MM.1S (cell line): ENCODE data around the gene BLOC1S2.
A peak's percentile ranks its signal among the peaks of the same experiment; 100 is the strongest.
"Not testable (repeated sequence)": the region's sequence is repeated elsewhere in the genome, so short reads cannot be mapped to it uniquely, and the experiment has no call there.

ENCODE experiments used
- DNase-seq: peaks from one replicate; pipeline ENCODE4 v3.0.0-alpha.2; 2015
- H2AFZ ChIP-seq: fragments of 300-600 bp; sonication (generic); 2 replicates; pipeline ENCODE4 v1.6.0; 2016; ENCODE audit warnings: antibody characterized with exemption, low read length
- H3F3A ChIP-seq: fragments of 300-600 bp; sonication (generic); 2 replicates; pipeline ENCODE4 v1.6.1; 2016; ENCODE audit warnings: mild to moderate bottlenecking, antibody characterized with exemption, low read length, moderate library complexity, mixed read lengths; ENCODE audit not compliant: insufficient read depth
- H3K27ac ChIP-seq: fragments of 300-600 bp; sonication (generic); 2 replicates; pipeline ENCODE4 v1.5.1; 2016; ENCODE audit warnings: mild to moderate bottlenecking, low read length
- H3K27me3 ChIP-seq: fragments of 300-600 bp; sonication (generic); replicated peaks from 2 replicates; pipeline ENCODE4 v1.6.0; 2016; ENCODE audit warnings: low read length; ENCODE audit not compliant: insufficient read depth
- H3K36me3 ChIP-seq: fragments of 300-600 bp; sonication (generic); replicated peaks from 2 replicates; pipeline ENCODE4 v1.6.1; 2016; ENCODE audit warnings: mild to moderate bottlenecking, low read length, mixed read lengths; ENCODE audit not compliant: insufficient read depth
- H3K4me1 ChIP-seq: fragments of 300-600 bp; sonication (generic); 2 replicates; pipeline ENCODE4 v1.6.1; 2016; ENCODE audit warnings: low read length, mixed read lengths
- H3K4me2 ChIP-seq: fragments of 300-600 bp; sonication (generic); 2 replicates; pipeline ENCODE4 v1.6.0; 2016; ENCODE audit warnings: low read depth, low read length
- H3K4me3 ChIP-seq: fragments of 300-600 bp; sonication (generic); 2 replicates; pipeline ENCODE4 v1.5.1; 2016; ENCODE audit warnings: low read length, mixed read lengths
- H3K79me2 ChIP-seq: fragments of 300-600 bp; sonication (generic); 2 replicates; pipeline ENCODE4 v1.6.1; 2016; ENCODE audit warnings: mixed run types, low read length, mixed read lengths
- H3K9ac ChIP-seq: fragments of 300-600 bp; sonication (generic); 2 replicates; pipeline ENCODE4 v1.6.1; 2016; ENCODE audit warnings: low read length, mixed read lengths
- H3K9me2 ChIP-seq: fragments of 300-600 bp; sonication (generic); replicated peaks from 2 replicates; pipeline ENCODE4 v1.6.1; 2016; ENCODE audit warnings: mild to moderate bottlenecking, low read length, mixed read lengths; ENCODE audit not compliant: insufficient read depth
- H3K9me3 ChIP-seq: fragments of 300-600 bp; sonication (generic); replicated peaks from 2 replicates; pipeline ENCODE4 v1.6.1; 2016; ENCODE audit warnings: mild to moderate bottlenecking, low read length, mixed read lengths; ENCODE audit not compliant: insufficient read depth
- H4K20me1 ChIP-seq: fragments of 300-600 bp; sonication (generic); 2 replicates; pipeline ENCODE4 v1.6.1; 2016; ENCODE audit warnings: mild to moderate bottlenecking, low read length, moderate library complexity, mixed read lengths; ENCODE audit not compliant: insufficient read depth
- EZH2 ChIP-seq: fragments of 300-600 bp; sonication (generic); optimal IDR thresholded peaks from 2 replicates; pipeline ENCODE3; 2017; ENCODE audit warnings: low read depth, mild to moderate bottlenecking, antibody characterized with exemption, low read length, mixed read lengths
- EZH2phosphoT487 ChIP-seq: fragments of 300-600 bp; sonication (generic); IDR thresholded peaks from 2 replicates; pipeline ENCODE4 v1.6.1; 2018; ENCODE audit warnings: antibody characterized with exemption, low read length
- TF ChIP-seq, protein P1 (sequence below): fragments of 300-600 bp; sonication (generic); IDR thresholded peaks from 2 replicates; pipeline ENCODE4 v1.5.1; 2016; ENCODE audit warnings: antibody characterized with exemption, low read length, mixed read lengths

Gene BLOC1S2

DNA sequence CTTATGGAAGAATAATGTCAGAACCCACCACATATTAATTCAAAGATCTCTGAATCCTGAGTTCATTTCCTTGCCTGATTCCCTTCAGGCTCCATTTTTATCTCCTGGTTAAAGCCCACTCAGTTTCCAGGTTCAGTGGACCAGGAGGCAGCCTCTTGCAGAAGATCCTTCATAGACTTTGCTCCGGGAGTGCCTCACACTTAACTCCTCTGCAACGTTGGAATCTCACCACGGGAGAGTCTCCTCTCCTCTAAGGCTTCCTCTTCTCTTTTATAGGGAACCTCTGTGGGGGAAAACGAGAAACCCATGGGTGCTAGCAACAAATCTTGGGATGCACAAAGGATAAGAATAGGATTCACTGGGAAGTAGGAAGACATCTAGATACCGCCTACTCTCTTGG, 1.7 kb upstream of the BLOC1S2 start:
- no peak overlapping the region for H3K4me3 ChIP-seq
- no peak overlapping the region for H3K4me2 ChIP-seq
- no peak overlapping the region for H3K27ac ChIP-seq
- no peak for DNase-seq
- H3F3A ChIP-seq: peaks cover 6% of the 10 kb centered on the region; the same call in 1 of the 2 replicates
- no peak overlapping the region for H2AFZ ChIP-seq
- H3K9ac ChIP-seq: no peak overlapping the region
- H3K4me1 ChIP-seq: peaks cover 11% of the 10 kb centered on the region; the same call in 1 of the 2 replicates
- H3K27me3 ChIP-seq: no peaks in the 10 kb centered on the region
- H3K36me3 ChIP-seq: no peaks in the 10 kb centered on the region
- H3K9me2 ChIP-seq: no peaks in the 10 kb centered on the region
- no peaks in the 10 kb centered on the region for H4K20me1 ChIP-seq
- TF ChIP-seq, protein P1, sequence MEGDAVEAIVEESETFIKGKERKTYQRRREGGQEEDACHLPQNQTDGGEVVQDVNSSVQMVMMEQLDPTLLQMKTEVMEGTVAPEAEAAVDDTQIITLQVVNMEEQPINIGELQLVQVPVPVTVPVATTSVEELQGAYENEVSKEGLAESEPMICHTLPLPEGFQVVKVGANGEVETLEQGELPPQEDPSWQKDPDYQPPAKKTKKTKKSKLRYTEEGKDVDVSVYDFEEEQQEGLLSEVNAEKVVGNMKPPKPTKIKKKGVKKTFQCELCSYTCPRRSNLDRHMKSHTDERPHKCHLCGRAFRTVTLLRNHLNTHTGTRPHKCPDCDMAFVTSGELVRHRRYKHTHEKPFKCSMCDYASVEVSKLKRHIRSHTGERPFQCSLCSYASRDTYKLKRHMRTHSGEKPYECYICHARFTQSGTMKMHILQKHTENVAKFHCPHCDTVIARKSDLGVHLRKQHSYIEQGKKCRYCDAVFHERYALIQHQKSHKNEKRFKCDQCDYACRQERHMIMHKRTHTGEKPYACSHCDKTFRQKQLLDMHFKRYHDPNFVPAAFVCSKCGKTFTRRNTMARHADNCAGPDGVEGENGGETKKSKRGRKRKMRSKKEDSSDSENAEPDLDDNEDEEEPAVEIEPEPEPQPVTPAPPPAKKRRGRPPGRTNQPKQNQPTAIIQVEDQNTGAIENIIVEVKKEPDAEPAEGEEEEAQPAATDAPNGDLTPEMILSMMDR: no peak
- no peak for TF ChIP-seq EZH2phosphoT487
- TF ChIP-seq EZH2: no peak
- H3K79me2 ChIP-seq: peaks cover 32% of the 10 kb centered on the region
- H3K9me3 ChIP-seq: no peaks in the 10 kb centered on the region

DNA sequence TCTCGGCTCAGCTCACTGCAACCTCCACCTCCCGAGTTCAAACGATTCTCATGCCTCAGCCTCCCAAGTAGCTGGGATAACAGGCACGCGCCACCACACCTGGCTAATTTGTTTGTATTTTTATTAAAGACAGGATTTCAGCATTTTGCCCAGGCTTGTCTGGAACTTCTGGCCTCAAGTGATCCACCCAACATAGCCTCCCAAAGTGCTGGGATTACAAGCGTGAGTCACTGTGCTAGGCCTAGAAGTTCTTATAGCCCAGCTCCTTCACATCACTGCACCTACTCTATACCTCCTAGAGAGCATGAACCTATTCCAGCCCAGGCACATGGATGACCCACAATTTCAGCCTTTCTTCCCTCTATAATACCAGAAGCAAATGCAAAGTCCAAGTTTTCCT, 1.3 kb upstream of the BLOC1S2 start:
- Histone ChIP-seq H3K9me2 (no peaks in the 10 kb centered on the region), H3K79me2 (peaks cover 36% of the 10 kb centered on the region), H3F3A (peaks cover 6% of the 10 kb centered on the region; the same call in 1 of the 2 replicates), H3K9ac (no peak overlapping the region), H4K20me1 (no peaks in the 10 kb centered on the region), H3K4me3 (no peak overlapping the region), H3K27ac (no peak overlapping the region), H3K4me1 (peaks cover 11% of the 10 kb centered on the region; the same call in 1 of the 2 replicates), H2AFZ (no peak overlapping the region), H3K9me3 (no peaks in the 10 kb centered on the region), H3K27me3 (no peaks in the 10 kb centered on the region), H3K4me2 (no peak overlapping the region), H3K36me3 (no peaks in the 10 kb centered on the region)
- no peak for DNase-seq
- TF ChIP-seq, protein P1: no peak
- TF ChIP-seq EZH2phosphoT487: no peak
- no peak for TF ChIP-seq EZH2

DNA sequence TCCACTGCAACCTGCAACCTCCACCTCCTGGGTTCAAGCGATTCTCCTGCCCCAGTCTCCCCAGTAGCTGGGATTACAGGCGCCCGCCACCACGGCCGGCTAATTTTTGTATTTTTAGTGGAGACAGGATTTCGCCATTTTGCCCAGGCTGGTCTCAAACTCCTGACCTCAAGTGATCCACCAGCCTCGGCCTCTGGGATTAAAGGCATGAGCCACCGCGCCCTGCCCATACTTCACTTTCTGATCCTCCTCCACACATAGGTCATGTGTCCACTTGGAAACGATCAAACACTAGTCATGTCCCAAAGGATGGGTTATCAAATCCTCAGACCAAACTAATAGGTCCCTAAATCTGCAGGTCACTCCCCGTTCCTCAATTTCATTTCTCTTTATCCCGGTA, 1.2 kb downstream of the BLOC1S2 start:
- DNase-seq, H3K9me3 ChIP-seq, H2AFZ ChIP-seq, H3K27ac ChIP-seq, H4K20me1 ChIP-seq, H3K9me2 ChIP-seq, H3K27me3 ChIP-seq, H3K36me3 ChIP-seq, H3F3A ChIP-seq: not testable (repeated sequence)
- Histone ChIP-seq H3K79me2 (peaks cover 50% of the 10 kb centered on the region), H3K9ac (peak overlapping the region; percentile 77; the same call in 1 of the 2 replicates), H3K4me1 (peaks cover 11% of the 10 kb centered on the region; the same call in 1 of the 2 replicates), H3K4me3 (peak overlapping the region; percentile 98), H3K4me2 (peak overlapping the region; percentile 97)

DNA sequence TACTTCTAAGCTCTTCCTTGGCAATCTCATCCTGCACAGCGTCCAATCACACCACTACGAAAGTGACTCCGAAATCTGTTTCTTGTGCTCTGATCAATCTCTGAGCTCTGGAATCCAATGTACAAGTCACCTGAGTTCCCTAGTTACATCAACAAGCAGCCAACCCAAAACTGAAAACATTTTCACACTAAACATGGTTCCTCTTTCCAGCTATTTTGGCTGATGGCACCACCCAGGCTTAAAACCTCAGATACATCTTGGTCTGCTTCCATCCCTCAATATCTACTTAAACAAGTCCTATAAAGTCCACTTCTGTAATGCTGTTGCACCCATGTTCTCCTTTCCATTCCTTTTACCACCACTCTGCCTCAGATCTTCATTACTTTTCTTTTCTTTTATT, 3.6 kb downstream of the BLOC1S2 start:
- DNase-seq: no peak
- Histone ChIP-seq H3K4me1 (peaks cover 6% of the 10 kb centered on the region; the same call in 1 of the 2 replicates), H3K4me3 (no peak overlapping the region), H4K20me1 (no peaks in the 10 kb centered on the region), H3K27ac (no peak overlapping the region), H3K9me3 (no peaks in the 10 kb centered on the region), H3K9me2 (no peaks in the 10 kb centered on the region), H3K79me2 (peaks cover 50% of the 10 kb centered on the region), H3K27me3 (no peaks in the 10 kb centered on the region), H2AFZ (no peak overlapping the region), H3F3A (peaks cover 6% of the 10 kb centered on the region), H3K36me3 (peaks cover 5% of the 10 kb centered on the region; the same call in 1 of the 2 replicates), H3K9ac (no peak overlapping the region), H3K4me2 (no peak overlapping the region)
- TF ChIP-seq EZH2phosphoT487: no peak
- TF ChIP-seq, protein P1: no peak
- TF ChIP-seq EZH2: no peak

DNA sequence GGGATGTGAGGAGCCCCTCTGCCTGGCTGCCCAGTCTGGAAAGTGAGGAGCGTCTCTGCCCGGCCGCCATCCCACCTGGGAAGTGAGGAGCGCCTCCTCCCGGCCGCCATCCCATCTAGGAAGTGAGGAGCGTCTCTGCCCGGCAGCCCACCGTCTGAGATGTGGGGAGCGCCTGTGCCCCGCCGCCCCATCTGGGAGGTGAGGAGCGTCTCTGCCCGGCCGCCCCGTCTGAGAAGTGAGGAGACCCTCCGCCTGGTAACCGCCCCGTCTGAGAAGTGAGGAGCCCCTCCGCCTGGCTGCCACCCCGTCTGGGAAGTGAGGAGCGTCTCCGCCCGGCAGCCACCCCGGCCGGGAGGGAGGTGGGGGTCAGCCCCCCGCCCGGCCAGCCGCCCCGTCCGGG, 9.5 kb downstream of the BLOC1S2 start:
- H3K9ac ChIP-seq, H3K4me2 ChIP-seq, H3K4me3 ChIP-seq, H3K79me2 ChIP-seq, DNase-seq, H3K4me1 ChIP-seq, H4K20me1 ChIP-seq, H3K27ac ChIP-seq, H2AFZ ChIP-seq, H3K9me2 ChIP-seq, H3K9me3 ChIP-seq, H3K36me3 ChIP-seq, H3K27me3 ChIP-seq, H3F3A ChIP-seq: not testable (repeated sequence)
